ENCODE measurements around the gene MRGPRD. TPM values are rescaled to one million over a fixed set of nuclear protein-coding genes. Genes with fewer than 3 reads are reported as not detected.

Gene MRGPRD
- total and polyA plus RNA-seq, 2 of the 13 experiments (the other 11 are each of a cell fraction or from before 2014, with no cell fraction given), result not detected

- TF ChIP-seq ZNF574 (CRISPR knock-in tag; IDR thresholded peaks at IDR 0.05) (peak; percentile 20; the same call in 1 of the 2 replicates), ZNF207 (IDR thresholded peaks at IDR 0.05; ENCODE audit: borderline replicate concordance) (no peak), ZZZ3 (CRISPR knock-in tag; IDR thresholded peaks at IDR 0.05; ENCODE audit: borderline replicate concordance) (no peak), HCFC1 (IDR thresholded peaks at IDR 0.05; ENCODE audit: low read depth, low read length) (no peak), ZNF276 (CRISPR knock-in tag; IDR thresholded peaks at IDR 0.05; ENCODE audit: low read depth) (no peak), ZNF784 (CRISPR knock-in tag; IDR thresholded peaks at IDR 0.05; ENCODE audit: borderline replicate concordance) (no peak), ZNF382 (CRISPR knock-in tag; IDR thresholded peaks at IDR 0.05; ENCODE audit: borderline replicate concordance) (no peak), ZNF333 (CRISPR knock-in tag; IDR thresholded peaks at IDR 0.05; ENCODE audit: borderline replicate concordance) (no peak), DNMT3B (CRISPR knock-in tag; conservative IDR thresholded peaks at IDR 0.05) (no peak), ZNF598 (CRISPR knock-in tag; IDR thresholded peaks at IDR 0.05; ENCODE audit: borderline replicate concordance) (no peak), MNT (IDR thresholded peaks at IDR 0.05) (no peak), PAX8 (CRISPR knock-in tag; IDR thresholded peaks at IDR 0.05; ENCODE audit: borderline replicate concordance) (no peak), HOXD1 (CRISPR knock-in tag; IDR thresholded peaks at IDR 0.05) (no peak), LBX2 (CRISPR knock-in tag; IDR thresholded peaks at IDR 0.05; ENCODE audit: borderline replicate concordance) (no peak), ZBTB20 (CRISPR knock-in tag; IDR thresholded peaks at IDR 0.05; ENCODE audit: borderline replicate concordance, low read depth) (no peak), ZNF274 (CRISPR knock-in tag; IDR thresholded peaks at IDR 0.05) (no peak), GMEB1 (CRISPR knock-in tag; IDR thresholded peaks at IDR 0.05; ENCODE audit: borderline replicate concordance) (no peak)
Observed at GRCh38 chr11:69014084-69014851, 33.5 kb upstream of the MRGPRD start (continued).

Measured in HepG2 (cell line).